Rectal smooth muscle tissue (tissue), 1 donor: ENCODE results near the gene GLB1L2.

Experiments used
- H3K27ac ChIP-seq: one replicate; pipeline ENCODE4 v1.7.0; 2013; ENCODE audit warnings: low read depth, low read length, inconsistent platforms
- H3K27me3 ChIP-seq: one replicate; pipeline ENCODE4 v1.7.0; 2013; ENCODE audit warnings: low read length; ENCODE audit not compliant: control insufficient read depth, insufficient read depth
- H3K36me3 ChIP-seq: one replicate; pipeline ENCODE4 v1.7.0; 2013; ENCODE audit warnings: low read length; ENCODE audit not compliant: control insufficient read depth, insufficient read depth
- H3K4me1 ChIP-seq: one replicate; pipeline ENCODE4 v1.7.0; 2013; ENCODE audit warnings: low read length; ENCODE audit not compliant: control insufficient read depth, insufficient read depth
- H3K4me3 ChIP-seq: one replicate; pipeline ENCODE4 v1.7.0; 2013; ENCODE audit warnings: low read length
- H3K9ac ChIP-seq: one replicate; pipeline ENCODE4 v1.7.0; 2013; ENCODE audit warnings: low read length

GLB1L2 gene

DNA sequence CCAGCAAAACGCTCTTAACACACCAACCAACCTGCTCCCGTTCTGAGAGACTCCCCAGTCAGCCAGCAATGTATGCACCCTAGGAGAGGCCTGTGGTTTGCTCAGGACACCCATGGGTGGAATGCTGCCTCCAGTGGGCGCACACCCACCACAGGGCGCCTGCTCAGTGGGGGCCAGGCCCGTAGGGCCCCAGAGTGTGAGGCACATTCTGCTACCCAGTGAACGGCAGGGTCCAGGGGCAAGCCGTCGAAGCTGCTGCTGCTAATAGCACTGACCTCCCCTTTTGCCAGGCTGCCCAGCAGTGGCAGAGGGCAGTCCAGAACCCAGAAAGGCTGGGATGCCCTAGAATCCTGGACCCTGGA lies 67.5 kb downstream of the GLB1L2 start:
- Histone ChIP-seq H3K27ac (no peak overlapping the region), H3K27me3 (peaks cover 2% of the 10 kb centered on the region), H3K9ac (no peak overlapping the region), H3K36me3 (no peaks in the 10 kb centered on the region), H3K4me1 (no peaks in the 10 kb centered on the region), H3K4me3 (no peak overlapping the region)

DNA sequence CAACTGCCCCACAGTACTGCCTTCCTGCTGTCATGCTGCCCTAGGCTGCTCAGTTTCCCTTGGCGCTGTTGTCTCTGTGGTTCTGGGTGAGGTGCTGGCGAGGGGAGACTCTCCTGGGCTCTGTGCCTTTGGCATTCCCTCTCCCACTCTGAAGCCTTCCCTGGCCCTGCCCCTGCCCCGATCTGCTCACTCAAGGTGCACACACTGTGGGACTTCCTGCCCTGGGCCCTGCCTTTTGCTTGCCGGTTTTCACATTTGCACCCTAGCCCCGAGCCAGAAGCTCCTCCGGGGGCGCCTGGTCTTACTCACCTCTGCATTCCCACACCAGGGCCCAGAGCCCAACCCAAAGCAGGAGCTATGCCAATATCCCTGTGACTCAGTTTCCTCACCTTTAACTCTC lies 68.2 kb downstream of the GLB1L2 start:
- no peaks in the 10 kb centered on the region for H3K4me1 ChIP-seq

DNA sequence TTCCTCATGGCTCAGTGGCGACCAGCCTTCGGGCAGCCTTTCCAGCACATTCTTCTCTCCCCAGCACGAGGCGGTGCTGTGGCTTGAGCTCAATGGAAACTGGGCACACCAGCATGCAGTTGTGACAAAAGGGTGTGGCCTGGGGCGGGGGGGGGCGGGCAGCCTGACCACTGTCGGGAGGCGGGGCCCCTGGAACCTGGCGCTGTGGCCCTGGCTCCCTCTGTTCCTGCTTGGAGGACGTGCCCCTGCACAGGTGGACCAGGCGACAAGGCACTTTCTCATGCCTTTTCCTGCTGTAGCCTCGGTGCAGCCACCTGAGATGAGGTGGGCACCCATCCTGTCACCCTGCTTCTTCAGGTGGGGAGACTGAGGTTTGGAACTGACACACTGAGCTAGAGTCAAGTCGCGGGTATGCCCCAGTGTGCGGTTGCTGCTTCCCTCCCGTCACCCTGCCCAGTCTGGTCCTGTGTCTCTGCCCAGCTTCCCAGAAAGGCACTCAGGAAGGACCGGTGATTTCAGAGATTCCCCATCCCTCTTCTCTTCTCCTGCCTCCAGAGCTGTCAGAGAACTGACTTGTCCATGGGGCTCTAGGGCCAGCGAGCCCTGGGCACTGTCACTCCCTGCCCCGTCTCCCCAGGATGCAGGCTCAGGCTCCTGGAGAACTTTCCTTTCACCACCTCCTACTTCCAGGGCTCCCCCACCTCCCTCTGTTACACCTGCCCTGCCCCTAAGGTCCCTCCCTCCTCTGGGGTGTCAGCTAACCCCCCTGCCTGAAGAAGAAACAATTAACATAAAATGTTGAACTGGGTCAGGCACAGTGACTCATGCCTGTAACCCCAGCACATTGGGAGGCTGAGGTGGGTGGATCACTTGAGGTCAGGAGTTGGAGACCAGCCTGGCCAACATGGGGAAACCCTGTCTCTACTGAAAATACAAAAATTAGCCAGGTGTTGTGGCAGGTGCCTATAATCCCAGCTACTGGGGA lies 70.3 kb downstream of the GLB1L2 start:
- H3K9ac ChIP-seq, result no peak overlapping the region
- H3K4me3 ChIP-seq, result no peak overlapping the region
- H3K27me3 ChIP-seq, result peaks cover 4% of the 10 kb centered on the region
- H3K36me3 ChIP-seq, result no peaks in the 10 kb centered on the region
- H3K4me1 ChIP-seq, result no peaks in the 10 kb centered on the region
- no peak overlapping the region for H3K27ac ChIP-seq

More for the DNA sequence above, 68.2 kb downstream of the GLB1L2 start:
- Histone ChIP-seq H3K9ac (no peak overlapping the region), H3K4me3 (no peak overlapping the region), H3K36me3 (no peaks in the 10 kb centered on the region), H3K27me3 (peaks cover 2% of the 10 kb centered on the region), H3K27ac (no peak overlapping the region)

DNA sequence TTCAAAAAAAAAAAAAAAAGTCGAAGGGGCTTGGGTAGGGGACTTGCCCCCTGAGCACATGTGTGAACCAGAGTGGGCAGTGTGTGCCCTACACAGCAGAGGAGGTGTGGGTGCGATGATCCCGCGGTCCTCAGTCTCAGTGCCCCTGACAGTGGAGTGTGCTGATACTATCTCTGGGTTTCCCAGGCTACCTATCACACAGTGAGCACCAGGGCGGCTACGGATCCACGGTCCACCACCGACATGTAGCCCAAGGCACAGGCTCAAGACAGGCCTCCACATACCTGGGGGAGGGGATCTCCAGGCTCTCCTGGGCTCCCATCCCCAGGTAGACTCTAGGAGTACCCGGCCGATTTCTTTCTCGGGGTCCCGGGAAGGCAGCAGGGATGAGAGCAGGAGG lies 71.1 kb downstream of the GLB1L2 start:
- H3K4me3 ChIP-seq, result no peak overlapping the region
- H3K36me3 ChIP-seq, result no peaks in the 10 kb centered on the region
- H3K4me1 ChIP-seq, result no peaks in the 10 kb centered on the region
- peaks cover 4% of the 10 kb centered on the region for H3K27me3 ChIP-seq
- H3K9ac ChIP-seq, result no peak overlapping the region
- H3K27ac ChIP-seq, result no peak overlapping the region

DNA sequence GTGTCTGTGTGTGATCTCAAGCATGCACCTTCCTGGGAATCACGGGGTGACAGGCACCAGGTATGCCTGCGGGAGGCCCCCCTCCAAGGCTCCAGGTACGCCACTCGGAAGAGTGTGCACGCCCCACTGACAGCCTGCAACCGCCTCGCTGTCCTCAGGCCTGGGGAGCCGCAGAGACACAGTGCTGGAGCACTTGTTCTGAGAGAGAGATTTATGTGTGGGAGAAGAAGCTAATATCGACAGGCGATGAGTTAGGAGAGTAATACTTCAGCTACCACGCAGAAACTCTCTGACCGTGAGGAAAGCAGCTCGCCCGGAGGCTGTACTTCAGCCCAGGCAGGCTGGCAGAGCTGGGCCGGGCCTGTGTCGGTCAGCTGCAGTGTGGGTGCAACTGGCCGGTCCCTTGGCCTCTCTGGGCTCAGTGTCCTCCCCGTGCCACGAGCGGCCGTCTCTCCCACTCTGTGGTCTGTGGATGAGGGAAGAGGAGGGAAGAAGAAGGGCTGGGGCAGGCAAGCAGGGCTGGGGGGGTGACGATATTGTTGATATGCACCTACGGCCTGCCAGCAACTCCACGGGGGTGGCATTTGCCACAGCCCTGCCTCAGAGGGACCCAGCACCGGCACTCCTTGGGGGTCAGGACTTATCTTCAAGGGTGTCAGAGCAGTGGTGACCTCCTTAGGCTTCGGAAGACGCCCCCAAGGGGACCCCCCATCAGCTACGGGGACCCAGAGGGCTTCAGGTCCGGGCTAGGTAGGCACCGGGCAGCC lies 73.0 kb downstream of the GLB1L2 start:
- Histone ChIP-seq H3K4me1 (no peaks in the 10 kb centered on the region), H3K4me3 (no peak overlapping the region), H3K9ac (no peak overlapping the region), H3K27ac (no peak overlapping the region), H3K27me3 (peaks cover 4% of the 10 kb centered on the region), H3K36me3 (no peaks in the 10 kb centered on the region)

DNA sequence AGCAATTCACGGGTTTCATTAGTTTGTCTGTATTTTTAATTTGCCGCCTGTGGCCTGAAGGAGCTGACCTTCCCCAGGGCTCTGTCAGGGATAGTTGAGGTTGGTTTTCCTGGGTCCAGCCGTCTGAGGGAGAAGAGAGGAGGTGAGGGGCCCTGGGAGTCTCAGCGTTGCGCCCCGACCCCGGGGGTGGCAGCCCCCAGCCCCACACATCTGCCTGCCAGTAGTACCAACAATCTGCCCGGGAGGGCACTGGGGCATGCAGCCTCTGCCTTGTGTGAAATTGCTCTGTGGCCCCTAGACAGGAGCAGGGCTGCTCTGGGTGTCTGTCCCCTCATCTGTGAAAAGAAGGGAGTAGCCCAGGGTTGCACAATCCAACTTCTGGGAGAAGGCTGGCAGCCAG lies 73.6 kb downstream of the GLB1L2 start:
- Histone ChIP-seq H3K27me3 (peaks cover 10% of the 10 kb centered on the region), H3K27ac (no peak overlapping the region), H3K9ac (no peak overlapping the region), H3K36me3 (no peaks in the 10 kb centered on the region), H3K4me3 (no peak overlapping the region), H3K4me1 (no peaks in the 10 kb centered on the region)

DNA sequence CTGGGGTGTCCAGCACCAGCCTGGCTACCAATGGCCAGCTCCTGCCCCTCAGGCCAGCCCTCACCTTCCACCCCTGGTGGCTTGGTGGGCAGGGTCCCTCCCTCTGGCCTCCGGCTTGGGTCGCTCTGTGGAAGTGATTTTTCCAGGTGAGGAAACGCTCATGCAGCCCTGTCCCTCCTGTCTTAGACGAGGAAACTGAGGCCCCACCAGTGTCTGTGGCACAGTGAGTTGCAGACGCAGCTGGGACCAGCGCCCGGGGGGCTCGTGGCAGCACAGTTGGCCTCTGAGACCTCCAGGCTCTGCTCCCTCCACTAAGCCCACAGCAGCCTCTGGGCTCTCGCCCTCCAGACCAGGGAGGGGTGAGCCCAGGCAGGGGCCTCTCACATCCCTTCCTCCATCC lies 74.1 kb downstream of the GLB1L2 start:
- Histone ChIP-seq H3K9ac (no peak overlapping the region), H3K36me3 (no peaks in the 10 kb centered on the region), H3K4me3 (no peak overlapping the region), H3K27me3 (peaks cover 14% of the 10 kb centered on the region), H3K4me1 (no peaks in the 10 kb centered on the region), H3K27ac (no peak overlapping the region)

DNA sequence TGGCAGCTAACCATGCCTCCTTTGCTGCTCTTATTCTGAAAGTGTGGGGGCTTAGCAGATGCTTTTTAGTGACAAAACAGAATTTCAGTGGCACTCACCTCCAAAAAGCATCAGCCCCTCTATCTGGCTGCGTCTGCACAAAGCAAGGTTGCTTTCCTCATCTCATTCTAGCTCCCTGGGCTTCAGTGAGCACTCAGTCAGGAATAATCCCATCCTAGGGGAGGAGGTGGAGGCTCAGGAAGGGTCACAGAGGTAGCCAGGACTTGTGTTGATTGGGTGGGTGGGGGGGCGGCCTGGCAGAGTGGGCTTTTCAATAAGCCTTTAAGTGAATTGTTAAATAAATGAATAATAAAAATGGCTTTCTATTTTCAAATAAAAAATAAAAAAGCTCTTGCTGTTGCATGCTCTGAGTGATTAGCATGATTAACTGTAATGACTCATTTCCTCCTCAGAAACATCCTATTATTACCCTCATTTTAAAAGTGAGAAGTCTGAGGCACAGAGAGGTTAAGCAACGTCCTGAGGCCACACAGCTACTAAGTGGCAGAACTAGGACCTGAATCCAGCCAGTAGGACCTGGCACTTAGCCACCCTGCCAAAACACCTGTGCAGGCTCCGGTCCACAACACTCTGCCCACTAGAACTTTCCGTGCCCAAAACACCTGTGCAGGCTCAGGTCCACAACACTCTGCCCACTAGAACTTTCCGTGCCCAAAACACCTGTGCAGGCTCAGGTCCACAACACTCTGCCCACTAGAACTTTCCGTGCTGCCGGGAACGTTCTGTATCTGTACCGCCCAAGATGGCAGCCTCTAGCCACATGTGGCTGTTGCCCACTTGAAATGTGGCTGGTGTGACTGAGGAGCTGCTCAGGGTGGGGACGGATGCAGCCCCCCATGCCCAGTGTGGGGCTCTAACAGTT lies 74.7 kb downstream of the GLB1L2 start:
- Histone ChIP-seq H3K27ac (no peak overlapping the region), H3K27me3 (peaks cover 17% of the 10 kb centered on the region), H3K9ac (no peak overlapping the region), H3K36me3 (no peaks in the 10 kb centered on the region), H3K4me3 (no peak overlapping the region), H3K4me1 (no peaks in the 10 kb centered on the region)

DNA sequence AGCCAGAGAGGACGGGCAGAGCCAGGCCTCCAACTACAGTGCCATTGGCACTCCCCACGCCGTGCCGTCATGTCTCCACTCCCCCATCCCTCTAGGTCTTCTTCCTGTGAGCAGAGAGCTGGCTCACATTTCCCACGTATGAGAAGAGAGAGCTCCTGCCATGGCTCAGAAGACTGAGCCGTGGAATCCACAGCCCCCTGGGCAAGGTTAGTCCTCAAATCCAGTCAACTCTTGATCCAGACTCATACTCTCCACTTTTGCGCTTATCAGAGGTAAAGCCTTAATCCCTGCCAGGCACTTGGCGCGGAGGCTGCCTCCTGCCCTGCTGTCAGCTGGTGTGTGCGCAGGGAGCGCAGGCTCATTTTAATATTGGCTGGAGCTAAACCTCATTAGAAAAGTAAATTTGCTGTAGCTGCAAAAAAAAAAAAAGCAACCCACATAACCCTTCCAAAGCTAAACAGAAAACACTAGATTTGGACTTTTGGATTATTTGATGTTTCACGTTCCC lies 75.6 kb downstream of the GLB1L2 start:
- Histone ChIP-seq H3K36me3 (no peaks in the 10 kb centered on the region), H3K27ac (no peak overlapping the region), H3K4me3 (no peak overlapping the region), H3K9ac (no peak overlapping the region), H3K27me3 (peaks cover 17% of the 10 kb centered on the region), H3K4me1 (no peaks in the 10 kb centered on the region)

DNA sequence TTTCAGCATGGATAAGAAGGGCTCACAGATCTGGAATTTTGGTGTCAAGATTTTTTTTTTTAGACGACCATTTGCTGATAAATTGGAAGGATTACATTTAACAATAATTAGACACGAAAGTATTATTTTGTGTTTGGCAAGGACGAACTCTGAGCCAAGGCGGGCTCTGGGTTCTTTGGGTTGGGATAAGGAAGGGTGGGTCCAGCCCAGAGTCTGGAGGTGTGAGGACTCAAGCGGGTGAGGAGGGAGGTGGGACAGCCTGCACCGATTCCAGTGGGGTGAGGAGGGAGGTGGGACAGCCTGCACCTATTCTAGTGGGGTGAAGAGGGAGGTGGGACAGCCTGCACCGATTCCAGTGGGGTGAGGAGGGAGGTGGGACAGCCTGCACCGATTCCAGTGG lies 76.1 kb downstream of the GLB1L2 start:
- no peak overlapping the region for H3K27ac ChIP-seq
- no peaks in the 10 kb centered on the region for H3K36me3 ChIP-seq
- no peak overlapping the region for H3K4me3 ChIP-seq
- H3K27me3 ChIP-seq, result peaks cover 19% of the 10 kb centered on the region
- H3K4me1 ChIP-seq, result no peaks in the 10 kb centered on the region
- H3K9ac ChIP-seq, result no peak overlapping the region

DNA sequence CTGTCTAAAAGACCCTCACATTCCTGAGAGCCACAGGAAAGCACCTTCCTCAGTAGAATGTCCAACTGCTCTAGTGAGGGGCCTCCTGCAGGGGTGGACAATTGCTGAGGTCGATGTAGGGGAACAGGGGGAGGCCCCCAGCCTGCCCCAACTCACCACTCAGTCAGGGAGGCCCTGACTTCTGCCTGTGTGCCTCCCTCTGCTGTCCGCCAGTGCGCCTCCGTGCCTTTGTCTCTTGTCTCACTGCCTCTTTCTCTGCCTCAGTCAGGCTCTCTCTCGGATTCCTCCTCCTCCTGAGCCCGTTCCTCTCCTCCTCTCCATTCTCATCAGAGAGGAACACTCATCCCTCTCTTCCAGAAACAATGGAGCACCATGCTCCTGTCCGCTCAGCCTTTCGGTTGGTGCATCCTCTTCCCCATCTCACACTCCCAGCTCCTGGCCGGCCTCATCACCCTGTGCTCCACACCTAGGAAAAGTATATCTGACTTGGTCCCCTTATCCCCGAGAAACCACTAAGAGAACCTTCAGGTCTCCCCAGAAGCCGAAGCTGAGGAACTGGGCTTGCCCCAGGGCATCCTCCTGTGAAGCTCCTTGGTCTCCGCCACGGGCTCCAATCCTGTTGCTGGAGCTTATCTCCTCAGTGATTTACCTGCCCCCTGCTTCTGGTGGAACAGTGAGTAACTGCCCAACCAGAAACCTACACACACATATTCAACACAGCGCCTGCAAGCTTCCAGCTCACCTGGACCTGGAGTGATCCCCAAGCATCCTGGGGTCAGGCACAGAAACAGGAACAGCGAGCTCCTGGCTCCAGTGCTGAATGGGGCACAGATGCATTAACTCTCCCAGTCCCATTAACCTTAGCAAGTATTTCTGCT lies 78.0 kb downstream of the GLB1L2 start:
- H3K27me3 ChIP-seq, result peaks cover 28% of the 10 kb centered on the region

More for the DNA sequence above, 78.0 kb downstream of the GLB1L2 start:
- Histone ChIP-seq H3K4me3 (no peak overlapping the region), H3K4me1 (no peaks in the 10 kb centered on the region), H3K9ac (no peak overlapping the region), H3K36me3 (no peaks in the 10 kb centered on the region), H3K27ac (no peak overlapping the region)
